GM12892 (cell line): Measurements from ENCODE around the gene PPP1R13L.

Experiments
- POLR2A ChIP-seq: IDR thresholded peaks from 2 replicates; pipeline ENCODE4 v1.6.1; 2011; ENCODE audit warnings: low read depth, low read length, control low read depth
- POLR2AphosphoS5 ChIP-seq: IDR thresholded peaks from 2 replicates; pipeline ENCODE4 v1.6.1; 2011; ENCODE audit warnings: low read depth, low read length, control low read depth
- TAF1 ChIP-seq: IDR thresholded peaks from 2 replicates; pipeline ENCODE4 v1.6.1; 2011; ENCODE audit warnings: low read depth, mild to moderate bottlenecking, control low read depth, low read length, borderline replicate concordance

GRCh38 chr19:45347570-45348366 is 57.1 kb downstream of the PPP1R13L start:
- no peak for TF ChIP-seq POLR2A
- no peak for TF ChIP-seq POLR2AphosphoS5
- no peak for TF ChIP-seq TAF1
